Glutamatergic neuron (in vitro differentiated cells): Measurements from ENCODE around the gene UBE3C. TPM values are rescaled to one million over a fixed set of nuclear protein-coding genes. Genes with fewer than 3 reads are reported as not detected.

Experiments
- DNase-seq: peaks from one replicate; pipeline ENCODE4 v3.0.0; 2022
- H3K27ac Mint-ChIP-seq: one replicate; pipeline ENCODE4 v1.8.0; 2020; ENCODE audit warnings: mild to moderate bottlenecking, mixed read lengths, inconsistent platforms; ENCODE audit not compliant: unreplicated experiment
- H3K27me3 Mint-ChIP-seq: one replicate; pipeline ENCODE4 v1.8.0; 2020; ENCODE audit warnings: mild to moderate bottlenecking, moderate library complexity, mixed read lengths, inconsistent platforms; ENCODE audit not compliant: unreplicated experiment
- H3K36me3 Mint-ChIP-seq: one replicate; pipeline ENCODE4 v1.8.0; 2020; ENCODE audit warnings: mild to moderate bottlenecking, mixed read lengths, inconsistent platforms; ENCODE audit not compliant: unreplicated experiment
- H3K4me1 Mint-ChIP-seq: one replicate; pipeline ENCODE4 v1.8.0; 2020; ENCODE audit warnings: mild to moderate bottlenecking, low read depth, mixed read lengths, inconsistent platforms; ENCODE audit not compliant: unreplicated experiment
- H3K4me3 Mint-ChIP-seq: one replicate; pipeline ENCODE4 v1.8.0; 2020; ENCODE audit warnings: mild to moderate bottlenecking, mixed read lengths, inconsistent platforms; ENCODE audit not compliant: unreplicated experiment
- H3K9me3 Mint-ChIP-seq: one replicate; pipeline ENCODE4 v1.8.0; 2020; ENCODE audit warnings: mild to moderate bottlenecking, moderate library complexity, mixed read lengths, inconsistent platforms; ENCODE audit not compliant: unreplicated experiment
- total RNA-seq: library from RNA; stranded (reverse); fragmentation: NEBNext Ultra II Directional; extraction: Animal tissue kit (Norgen Biotek cat#: 25700); gene quantifications from one replicate; pipeline ENCODE4 v1.2.1, GENCODE V29; 2021; ENCODE audit not compliant: unreplicated experiment
- TF ChIP-seq, protein P1 (sequence below): fragments of 200-600 bp; sonication (generic); IDR thresholded peaks from one replicate; pipeline ENCODE4 v1.5.0; 2021; ENCODE audit not compliant: partially characterized antibody, unreplicated experiment

Gene UBE3C
- total RNA-seq, 1 donor from 2014 or later = 52.5 TPM

DNA sequence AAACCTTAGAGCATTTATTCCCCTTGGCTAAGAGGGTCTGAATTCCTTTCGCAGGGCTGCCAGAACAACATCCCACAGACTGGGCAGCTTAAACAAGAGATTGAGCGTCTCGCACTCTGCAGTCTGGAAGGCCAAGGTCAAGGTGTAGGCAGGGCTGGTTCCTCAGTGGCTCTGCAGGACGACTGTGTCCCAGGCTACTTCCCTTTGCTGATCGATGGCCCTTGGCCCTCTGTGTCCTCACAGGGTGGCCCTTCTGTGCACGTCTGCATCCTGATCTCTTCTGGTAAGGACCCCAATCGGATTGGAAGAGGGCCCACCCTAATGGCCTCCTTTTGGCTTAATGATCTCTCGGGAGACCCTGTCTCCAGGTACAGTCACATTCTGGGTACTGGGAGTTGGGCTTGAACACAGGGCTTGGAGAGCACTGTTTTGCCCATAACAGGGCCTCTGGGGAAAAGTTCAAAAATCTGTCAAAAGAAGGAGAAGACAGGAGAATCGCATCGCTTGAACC, 162.9 kb downstream of the UBE3C start:
- no peak overlapping the region for H3K27ac Mint-ChIP-seq
- DNase-seq = no peak

DNA sequence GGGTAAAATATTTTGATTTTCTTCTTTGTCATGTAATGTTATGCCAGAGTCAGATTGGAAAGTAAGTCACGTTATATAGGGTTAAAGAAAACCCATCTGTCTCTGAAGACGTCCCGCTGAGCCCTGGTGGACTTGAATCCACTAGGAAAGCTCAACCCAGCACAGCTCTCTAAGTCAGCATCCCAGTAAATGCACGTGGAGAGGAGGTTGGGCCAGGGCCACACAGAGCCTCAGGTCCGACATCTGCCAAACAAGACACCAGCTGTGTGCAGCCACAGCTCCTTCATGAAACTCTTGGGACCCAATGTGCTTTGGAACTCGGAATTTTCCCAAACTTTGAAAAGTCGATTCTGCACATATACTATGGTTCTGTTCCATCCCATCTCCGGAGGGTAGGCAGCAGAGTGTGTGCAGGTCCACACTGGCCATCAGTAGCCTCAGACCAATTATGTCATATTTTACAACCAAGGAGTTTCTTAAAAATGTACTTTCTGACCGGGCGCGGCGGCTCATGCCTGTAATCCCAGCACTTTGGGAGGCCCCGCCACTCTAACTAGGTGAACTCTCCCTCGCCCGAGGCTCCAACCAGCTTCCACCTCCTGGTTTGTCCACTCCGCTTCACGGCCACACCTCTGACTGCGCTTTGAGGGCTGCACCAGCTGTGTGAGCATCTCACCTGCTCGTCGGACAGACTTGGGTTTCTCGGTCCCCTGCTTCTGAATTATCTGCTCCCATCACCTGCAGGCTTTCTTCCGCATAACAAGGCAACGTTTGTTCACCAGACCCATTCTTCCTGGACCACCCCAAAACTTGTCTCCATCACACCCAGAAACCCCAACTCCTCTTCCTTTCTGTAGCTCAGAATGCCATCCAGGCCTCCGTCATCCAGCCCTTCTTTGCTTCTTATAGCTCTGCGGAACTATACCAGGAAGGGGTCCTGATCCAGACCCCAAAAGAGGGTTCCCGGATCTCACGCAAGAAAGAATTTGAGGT, 168.4 kb downstream of the UBE3C start:
- DNase-seq = no peak
- H3K4me3 Mint-ChIP-seq = no peak overlapping the region
- H3K27me3 Mint-ChIP-seq = peaks cover 5% of the 10 kb centered on the region
- H3K27ac Mint-ChIP-seq = no peak overlapping the region
- no peaks in the 10 kb centered on the region for H3K9me3 Mint-ChIP-seq
- no peaks in the 10 kb centered on the region for H3K36me3 Mint-ChIP-seq
- H3K4me1 Mint-ChIP-seq = peaks cover 11% of the 10 kb centered on the region
- TF ChIP-seq, protein P1, sequence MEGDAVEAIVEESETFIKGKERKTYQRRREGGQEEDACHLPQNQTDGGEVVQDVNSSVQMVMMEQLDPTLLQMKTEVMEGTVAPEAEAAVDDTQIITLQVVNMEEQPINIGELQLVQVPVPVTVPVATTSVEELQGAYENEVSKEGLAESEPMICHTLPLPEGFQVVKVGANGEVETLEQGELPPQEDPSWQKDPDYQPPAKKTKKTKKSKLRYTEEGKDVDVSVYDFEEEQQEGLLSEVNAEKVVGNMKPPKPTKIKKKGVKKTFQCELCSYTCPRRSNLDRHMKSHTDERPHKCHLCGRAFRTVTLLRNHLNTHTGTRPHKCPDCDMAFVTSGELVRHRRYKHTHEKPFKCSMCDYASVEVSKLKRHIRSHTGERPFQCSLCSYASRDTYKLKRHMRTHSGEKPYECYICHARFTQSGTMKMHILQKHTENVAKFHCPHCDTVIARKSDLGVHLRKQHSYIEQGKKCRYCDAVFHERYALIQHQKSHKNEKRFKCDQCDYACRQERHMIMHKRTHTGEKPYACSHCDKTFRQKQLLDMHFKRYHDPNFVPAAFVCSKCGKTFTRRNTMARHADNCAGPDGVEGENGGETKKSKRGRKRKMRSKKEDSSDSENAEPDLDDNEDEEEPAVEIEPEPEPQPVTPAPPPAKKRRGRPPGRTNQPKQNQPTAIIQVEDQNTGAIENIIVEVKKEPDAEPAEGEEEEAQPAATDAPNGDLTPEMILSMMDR = no peak

More for the DNA sequence above, 162.9 kb downstream of the UBE3C start:
- TF ChIP-seq, protein P1 = no peak
- Mint-ChIP-seq H3K4me3 (no peak overlapping the region), H3K27me3 (peaks cover 16% of the 10 kb centered on the region), H3K36me3 (peaks cover 8% of the 10 kb centered on the region), H3K4me1 (peaks cover 5% of the 10 kb centered on the region), H3K9me3 (peaks cover 9% of the 10 kb centered on the region)

DNA sequence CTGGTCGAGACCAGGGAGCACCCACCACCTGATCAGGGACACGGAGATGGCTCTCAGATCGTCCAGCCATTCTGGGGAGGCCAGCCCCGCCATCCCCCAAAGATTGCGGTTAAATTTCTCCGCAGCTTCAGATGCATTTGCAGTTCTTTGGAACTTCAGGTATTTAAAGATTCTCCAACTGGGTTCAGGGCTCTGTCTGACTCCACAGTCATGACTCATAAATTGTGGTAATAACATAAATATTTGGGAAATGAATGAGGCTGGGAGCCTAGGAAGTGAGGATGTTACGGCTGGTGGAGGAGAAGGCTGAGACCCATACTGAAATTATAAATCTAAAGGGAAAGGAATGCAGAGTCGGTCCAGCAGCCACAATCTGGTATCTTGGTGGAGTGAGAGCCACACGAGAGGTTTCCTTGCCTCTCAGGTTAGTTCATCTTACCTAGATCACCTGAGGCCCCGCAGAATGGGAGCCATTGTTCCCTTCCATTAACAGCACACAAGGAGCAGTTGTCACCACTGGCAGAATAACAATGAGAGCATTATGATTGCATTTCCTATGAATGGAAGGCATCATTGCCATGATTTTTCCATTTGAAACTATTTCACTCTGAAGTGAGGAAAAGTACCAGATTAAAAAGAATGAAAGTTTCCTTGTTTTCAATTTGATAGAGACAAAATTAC, 171.4 kb downstream of the UBE3C start:
- Mint-ChIP-seq H3K4me3 (no peak overlapping the region), H3K9me3 (no peaks in the 10 kb centered on the region), H3K27ac (no peak overlapping the region), H3K36me3 (no peaks in the 10 kb centered on the region), H3K4me1 (peaks cover 8% of the 10 kb centered on the region), H3K27me3 (peaks cover 2% of the 10 kb centered on the region)
- TF ChIP-seq, protein P1 = no peak
- no peak for DNase-seq

- Mint-ChIP-seq H3K4me1 (peaks cover 8% of the 10 kb centered on the region), H3K36me3 (no peaks in the 10 kb centered on the region), H3K4me3 (no peak overlapping the region), H3K27ac (no peak overlapping the region), H3K27me3 (peaks cover 2% of the 10 kb centered on the region), H3K9me3 (no peaks in the 10 kb centered on the region)
- no peak for DNase-seq
- TF ChIP-seq, protein P1 = no peak
Measured at GRCh38 chr7:157310676-157311185, 172.0 kb downstream of the UBE3C start.
